SK-N-DZ (cell line): ENCODE results near the gene PRRT2.

Experiments used
- DNase-seq: peaks from one replicate; pipeline ENCODE4 v3.0.0-alpha.2; 2015; ENCODE audit warnings: low spot score
- small RNA-seq, 2 experiments: library from RNA; depleted of rRNA; stranded (forward); fragments of <200 nt; gene quantifications; one replicate each; pipeline ENCODE3, GENCODE V24; 2014

PRRT2 gene

DNA sequence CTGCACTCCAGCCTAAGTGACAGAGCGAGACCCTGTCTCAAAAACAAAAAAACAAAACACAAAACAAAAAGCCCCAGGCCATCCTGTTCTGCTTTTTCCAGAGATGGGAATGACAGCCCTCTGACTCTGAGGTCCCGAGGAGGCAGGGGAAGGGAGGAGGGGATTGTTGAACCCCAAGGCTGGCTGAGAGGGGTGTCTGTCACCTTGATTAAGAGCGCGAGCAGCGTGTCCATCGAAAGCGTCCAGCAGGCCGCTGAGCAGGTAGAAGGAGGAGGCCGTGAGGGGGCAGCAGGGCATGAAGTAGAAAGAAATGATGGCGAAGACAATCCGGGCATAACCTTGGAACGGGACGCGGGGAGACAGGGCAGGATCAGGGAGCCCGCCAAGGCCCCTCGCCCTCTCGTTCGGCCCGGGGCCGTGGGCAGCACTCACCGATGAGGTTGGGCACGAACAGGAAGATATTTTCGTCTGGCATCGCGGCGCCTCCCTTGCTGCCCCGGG is 50.4 kb downstream of the PRRT2 start:
- DNase-seq, result no peak

DNA sequence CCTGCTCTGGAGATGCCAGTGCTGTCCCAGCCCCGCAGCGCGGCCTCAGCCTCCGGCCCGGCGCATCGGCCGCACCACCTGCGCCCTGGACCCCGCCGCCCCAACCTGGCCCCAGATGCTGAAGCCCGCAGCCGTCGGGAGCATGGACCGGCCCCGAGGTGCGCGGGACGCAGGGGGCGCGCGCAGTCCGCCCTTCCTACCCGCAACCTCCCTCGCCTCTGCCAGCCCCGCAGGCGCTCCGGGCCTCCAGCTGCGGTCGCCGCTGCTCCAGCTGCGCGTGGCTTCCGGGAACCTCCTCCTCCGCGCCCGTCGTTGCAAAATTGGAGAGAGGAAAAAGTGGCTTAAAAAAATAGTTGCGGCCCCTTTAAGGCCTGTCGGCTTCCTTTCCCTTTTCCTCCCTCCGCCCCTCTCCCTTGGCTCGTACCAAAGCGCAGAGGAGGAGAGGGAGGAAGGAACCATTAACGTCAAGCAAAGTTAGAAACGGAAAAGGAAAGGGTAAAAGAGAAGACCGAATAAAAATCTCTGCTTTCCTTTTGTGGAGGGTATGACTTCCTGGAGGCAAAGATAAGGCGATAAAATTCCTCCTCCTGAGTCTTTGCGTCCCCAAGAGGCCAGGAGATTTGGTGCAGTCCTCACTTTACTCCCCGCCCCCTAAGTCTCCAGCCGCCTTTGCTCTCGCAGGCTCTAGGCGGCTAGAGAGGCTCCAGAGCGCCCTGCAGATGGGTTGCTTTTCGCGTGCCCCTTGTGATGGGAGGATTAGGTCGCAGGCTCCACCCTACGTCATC is 51.1 kb downstream of the PRRT2 start, which contains the start of gene CDIPT:
CDIPT (minus strand) TSS at position 343 of the 785 bp plus-strand sequence. CDS start 369 bp downstream, outside the sequence.
- peak; percentile 98 for DNase-seq

DNA sequence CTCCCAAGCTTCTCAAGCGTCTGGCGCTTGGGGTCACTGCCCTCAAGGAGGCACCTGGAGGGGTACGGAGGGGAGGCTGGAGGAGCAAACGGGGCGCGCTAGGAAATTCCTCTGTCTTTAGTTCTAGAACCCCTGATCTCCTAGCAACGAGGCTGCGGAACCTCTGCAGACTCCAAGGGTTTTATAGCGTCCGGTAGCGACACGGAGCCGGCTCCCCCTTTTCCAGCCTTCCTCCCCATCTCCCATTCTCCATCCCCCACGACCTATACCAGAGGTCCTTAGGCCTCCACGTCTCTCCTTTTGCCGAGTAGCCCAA is 51.6 kb downstream of the PRRT2 start:
- no peak for DNase-seq

DNA sequence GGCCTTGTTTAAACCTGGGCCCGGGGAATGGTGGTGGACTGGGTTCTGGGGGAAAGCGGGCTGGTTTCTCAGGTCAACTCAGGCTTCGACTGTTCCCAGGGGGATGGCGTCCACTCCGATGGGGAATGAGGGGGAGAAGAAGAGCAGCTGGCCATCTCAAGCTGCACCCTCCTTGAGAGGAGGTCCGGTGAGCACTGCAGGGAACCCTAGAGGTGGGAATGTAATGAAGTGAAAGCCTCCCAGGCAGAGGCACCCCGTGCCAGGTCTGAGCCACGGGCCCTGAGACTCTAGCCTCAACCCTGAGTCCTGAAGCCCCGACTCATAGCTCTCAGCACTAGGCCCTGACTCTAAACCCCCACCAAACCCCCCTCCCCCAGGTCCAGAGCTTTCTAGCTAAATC is 52.2 kb downstream of the PRRT2 start:
- DNase-seq, result no peak

Small RNA genes lying within 50 kb of the gene (small RNA-seq; reads per million reads assigned to genes)
- gene AC009133.6, result 0 reads per million in 2 experiments
- 0 reads per million in 2 experiments for gene AC120114.4
